Colonic mucosa (tissue), 4 donors: ENCODE results near the gene NDUFC2. TPM values are rescaled to one million over a fixed set of nuclear protein-coding genes. Genes with fewer than 3 reads are reported as not detected.
"Not testable (repeated sequence)": the region's sequence is repeated elsewhere in the genome, so short reads cannot be mapped to it uniquely, and the experiment has no call there.

ENCODE experiments used
- DNase-seq: peaks from one replicate; pipeline ENCODE4 v3.0.0-alpha.2; 2020
- H3K27ac ChIP-seq: fragments of 200-600 bp; one replicate; pipeline ENCODE4 v1.8.0; 2021
- H3K27me3 ChIP-seq: fragments of 200-600 bp; one replicate; pipeline ENCODE4 v1.8.0; 2021
- H3K36me3 ChIP-seq: fragments of 200-600 bp; one replicate; pipeline ENCODE4 v1.8.0; 2021
- H3K4me1 ChIP-seq: fragments of 200-600 bp; one replicate; pipeline ENCODE4 v1.8.0; 2021; ENCODE audit warnings: mild to moderate bottlenecking
- H3K4me3 ChIP-seq: fragments of 200-600 bp; one replicate; pipeline ENCODE4 v1.8.0; 2021
- H3K9ac ChIP-seq, 2 donors: one replicate each; pipeline ENCODE4 v1.7.0; 2013; ENCODE audit warnings: control low read depth in 2 of 2, low read depth in 2 of 2, low read length in 2 of 2
- H3K9me3 ChIP-seq: fragments of 200-600 bp; one replicate; pipeline ENCODE4 v1.8.0; 2021
- intact Hi-C: fragments of 100-400 bp; cut with DNase I; formaldehyde crosslinking; loops from one replicate; pipeline ENCODE4 v1.14.1; 2022
- total RNA-seq, 2 donors: library from RNA; stranded (reverse); fragmentation: NEBNext Ultra II Directional in 1 of 2; extraction: Animal tissue kit (Norgen Biotek cat#: 25700) in 1 of 2; gene quantifications; one replicate each; pipeline ENCODE4 v1.2.1, GENCODE V29; 2021
- TF ChIP-seq, protein P1 (sequence below): fragments of 200-600 bp; IDR thresholded peaks from one replicate; pipeline ENCODE4 v1.8.0; 2022; ENCODE audit warnings: antibody characterized with exemption, mild to moderate bottlenecking
- donor health status: healthy.
- donor health status: DM: no; HTN: no; CAD: no.
- donor health status: DM: no; HTN: no; CAD: no.

Gene NDUFC2
- total RNA-seq, 2 donors from 2014 or later = 226 to 288 TPM

DNA sequence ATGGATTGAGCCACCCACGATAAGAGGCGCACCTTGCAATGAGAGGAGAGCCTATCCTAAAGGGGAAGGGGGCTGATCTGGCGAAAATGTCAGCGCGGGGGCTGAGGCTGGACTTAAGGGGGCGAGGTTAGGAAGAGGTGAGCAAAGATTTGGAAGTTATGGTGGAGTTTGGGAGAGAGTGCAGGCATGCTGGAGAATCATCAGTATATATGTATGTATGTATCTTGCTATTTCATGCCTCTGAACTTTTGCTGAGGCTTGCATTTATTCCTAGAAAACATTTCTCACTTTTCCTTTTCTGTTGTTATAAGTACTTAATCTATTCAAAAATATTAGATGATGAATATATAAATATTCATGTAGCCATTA is 33.2 kb downstream of the NDUFC2 start:
- no peak for DNase-seq
- no peaks in the 10 kb centered on the region for H3K4me1 ChIP-seq
- H3K27ac ChIP-seq = no peak overlapping the region
- no peak overlapping the region for H3K9ac ChIP-seq
- TF ChIP-seq, protein P1, sequence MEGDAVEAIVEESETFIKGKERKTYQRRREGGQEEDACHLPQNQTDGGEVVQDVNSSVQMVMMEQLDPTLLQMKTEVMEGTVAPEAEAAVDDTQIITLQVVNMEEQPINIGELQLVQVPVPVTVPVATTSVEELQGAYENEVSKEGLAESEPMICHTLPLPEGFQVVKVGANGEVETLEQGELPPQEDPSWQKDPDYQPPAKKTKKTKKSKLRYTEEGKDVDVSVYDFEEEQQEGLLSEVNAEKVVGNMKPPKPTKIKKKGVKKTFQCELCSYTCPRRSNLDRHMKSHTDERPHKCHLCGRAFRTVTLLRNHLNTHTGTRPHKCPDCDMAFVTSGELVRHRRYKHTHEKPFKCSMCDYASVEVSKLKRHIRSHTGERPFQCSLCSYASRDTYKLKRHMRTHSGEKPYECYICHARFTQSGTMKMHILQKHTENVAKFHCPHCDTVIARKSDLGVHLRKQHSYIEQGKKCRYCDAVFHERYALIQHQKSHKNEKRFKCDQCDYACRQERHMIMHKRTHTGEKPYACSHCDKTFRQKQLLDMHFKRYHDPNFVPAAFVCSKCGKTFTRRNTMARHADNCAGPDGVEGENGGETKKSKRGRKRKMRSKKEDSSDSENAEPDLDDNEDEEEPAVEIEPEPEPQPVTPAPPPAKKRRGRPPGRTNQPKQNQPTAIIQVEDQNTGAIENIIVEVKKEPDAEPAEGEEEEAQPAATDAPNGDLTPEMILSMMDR = no peak
- no peaks in the 10 kb centered on the region for H3K9me3 ChIP-seq
- no peak overlapping the region for H3K4me3 ChIP-seq
- H3K36me3 ChIP-seq = no peaks in the 10 kb centered on the region
- no peaks in the 10 kb centered on the region for H3K27me3 ChIP-seq
- intact Hi-C loops = loop anchor here (5.0 kb wide), 2 partner anchors 34 to 49 kb away; no protein-coding TSS in a partner anchor

DNA sequence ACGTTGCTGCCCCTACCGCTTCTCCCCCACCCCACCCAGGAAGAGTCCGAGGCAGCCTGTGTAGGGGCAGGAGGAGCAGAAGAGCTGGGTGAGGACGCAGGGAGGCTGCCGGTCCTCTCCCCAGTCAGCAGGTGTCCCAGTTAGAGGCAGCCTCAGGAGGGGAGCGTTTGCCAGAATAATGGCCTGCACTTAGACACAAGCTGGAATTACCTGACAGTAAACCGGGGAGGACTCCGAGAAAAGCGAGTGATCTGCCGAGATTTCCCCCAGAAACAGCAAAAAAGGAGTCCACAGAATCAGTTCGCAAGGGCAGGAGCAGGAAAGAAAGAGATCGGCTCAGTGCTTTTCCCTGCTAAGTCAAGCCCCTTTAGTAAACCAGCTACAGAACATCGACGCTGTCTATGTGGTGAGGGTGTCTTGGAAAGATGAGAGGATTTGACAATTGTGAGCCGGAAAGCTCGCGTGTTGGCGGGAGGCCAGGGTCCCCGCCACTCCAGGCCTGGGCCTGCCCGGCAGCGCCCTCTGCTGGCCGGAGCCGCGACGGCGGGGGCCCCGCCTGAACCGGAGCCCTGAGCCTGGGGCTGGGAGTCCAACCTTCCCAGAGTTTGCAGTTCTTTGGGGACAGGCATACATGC is 33.7 kb downstream of the NDUFC2 start:
- Histone ChIP-seq H3K9me3 (no peaks in the 10 kb centered on the region), H3K9ac (peak overlapping the region; percentile 44 to 85), H3K27me3 (no peaks in the 10 kb centered on the region), H3K36me3 (no peaks in the 10 kb centered on the region), H3K4me1 (no peaks in the 10 kb centered on the region), H3K27ac (no peak overlapping the region), H3K4me3 (peak overlapping the region; percentile 34)
- TF ChIP-seq, protein P1 = peak; percentile 99
- intact Hi-C loops = loop anchor here (5.0 kb wide), 2 partner anchors 34 to 49 kb away; no protein-coding TSS in a partner anchor
- DNase-seq = peak; percentile 84

DNA sequence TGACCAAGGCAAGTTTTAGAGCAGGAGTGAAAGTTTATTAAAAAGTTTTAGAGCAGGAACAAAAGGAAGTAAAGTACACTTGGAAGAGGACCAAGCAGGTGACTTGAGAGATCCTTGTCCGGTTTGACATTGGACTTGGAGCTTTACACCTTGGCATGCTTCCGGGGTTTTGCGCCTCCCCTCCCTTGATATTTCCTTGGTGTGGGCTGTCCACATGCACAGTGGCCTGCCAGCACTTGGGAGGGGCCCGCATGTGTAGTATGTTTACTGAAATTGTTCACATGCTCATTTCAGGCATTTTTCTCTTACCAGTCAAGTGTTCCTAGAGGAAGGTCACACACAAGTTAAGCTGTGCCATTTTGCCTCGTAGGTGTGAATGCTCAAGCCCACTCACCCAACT is 35.0 kb downstream of the NDUFC2 start:
- peaks cover 7% of the 10 kb centered on the region for H3K4me1 ChIP-seq
- intact Hi-C loops = loop anchor here (5.0 kb wide), 2 partner anchors 32 to 47 kb away; no protein-coding TSS in a partner anchor
- DNase-seq = peak; percentile 87
- TF ChIP-seq, protein P1 = no peak
- H3K27ac ChIP-seq = peak overlapping the region; percentile 38
- no peak overlapping the region for H3K9ac ChIP-seq
- no peaks in the 10 kb centered on the region for H3K36me3 ChIP-seq
- H3K4me3 ChIP-seq = no peak overlapping the region
- H3K9me3 ChIP-seq = no peaks in the 10 kb centered on the region
- no peaks in the 10 kb centered on the region for H3K27me3 ChIP-seq

DNA sequence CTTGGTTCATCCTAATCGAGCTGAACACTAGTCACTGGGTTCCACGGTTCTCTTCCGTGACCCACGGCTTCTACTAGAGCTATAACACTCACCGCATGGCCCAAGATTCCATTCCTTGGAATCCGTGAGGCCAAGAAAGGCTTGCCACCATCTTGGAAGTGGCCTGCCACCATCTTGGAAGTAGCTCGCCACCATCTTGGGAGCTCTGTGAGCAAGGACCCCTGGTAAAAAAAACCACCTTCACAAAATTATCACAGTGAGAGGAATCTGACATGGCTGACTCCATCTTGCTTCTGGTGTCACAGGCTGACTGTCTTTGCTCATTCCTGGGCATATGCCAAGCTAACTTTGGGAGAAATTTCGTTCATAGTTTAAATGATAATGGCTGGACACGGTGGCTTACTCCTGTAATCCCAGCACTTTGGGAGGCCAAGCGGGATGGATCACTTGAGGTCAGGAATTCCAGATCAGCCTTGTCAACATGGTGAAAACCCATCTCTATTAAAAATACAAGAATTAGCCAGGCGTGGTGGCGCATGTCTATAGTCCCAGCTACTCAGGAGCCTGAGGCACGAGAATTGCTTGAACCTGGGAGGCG is 37.7 kb downstream of the NDUFC2 start:
- Histone ChIP-seq H3K9me3 (no peaks in the 10 kb centered on the region), H3K27me3 (no peaks in the 10 kb centered on the region), H3K9ac (no peak overlapping the region), H3K36me3 (no peaks in the 10 kb centered on the region), H3K4me1 (peaks cover 15% of the 10 kb centered on the region), H3K4me3 (no peak overlapping the region), H3K27ac (no peak overlapping the region)
- no peak for DNase-seq
- TF ChIP-seq, protein P1 = no peak
- intact Hi-C loops = no loop called here

DNA sequence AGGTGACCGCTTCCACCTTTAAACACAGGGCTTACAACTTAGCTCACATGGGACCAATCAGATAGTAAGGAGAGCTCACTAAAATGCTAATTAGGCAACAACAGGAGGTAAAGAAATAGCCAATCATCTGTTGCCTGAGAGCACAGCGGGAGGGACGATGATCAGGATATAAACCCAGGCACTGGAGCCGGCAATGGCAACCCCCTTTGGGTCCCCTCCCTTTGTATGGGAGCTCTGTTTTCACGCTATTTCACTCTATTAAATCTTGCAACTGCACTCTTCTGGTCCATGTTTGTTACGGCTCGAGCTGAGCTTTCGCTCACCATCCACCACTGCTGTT is 38.3 kb downstream of the NDUFC2 start:
- H3K4me3 ChIP-seq, H3K9me3 ChIP-seq, H3K9ac ChIP-seq, H3K27me3 ChIP-seq, DNase-seq, H3K36me3 ChIP-seq, intact Hi-C loops, H3K27ac ChIP-seq: not testable (repeated sequence)
- peaks cover 15% of the 10 kb centered on the region for H3K4me1 ChIP-seq

DNA sequence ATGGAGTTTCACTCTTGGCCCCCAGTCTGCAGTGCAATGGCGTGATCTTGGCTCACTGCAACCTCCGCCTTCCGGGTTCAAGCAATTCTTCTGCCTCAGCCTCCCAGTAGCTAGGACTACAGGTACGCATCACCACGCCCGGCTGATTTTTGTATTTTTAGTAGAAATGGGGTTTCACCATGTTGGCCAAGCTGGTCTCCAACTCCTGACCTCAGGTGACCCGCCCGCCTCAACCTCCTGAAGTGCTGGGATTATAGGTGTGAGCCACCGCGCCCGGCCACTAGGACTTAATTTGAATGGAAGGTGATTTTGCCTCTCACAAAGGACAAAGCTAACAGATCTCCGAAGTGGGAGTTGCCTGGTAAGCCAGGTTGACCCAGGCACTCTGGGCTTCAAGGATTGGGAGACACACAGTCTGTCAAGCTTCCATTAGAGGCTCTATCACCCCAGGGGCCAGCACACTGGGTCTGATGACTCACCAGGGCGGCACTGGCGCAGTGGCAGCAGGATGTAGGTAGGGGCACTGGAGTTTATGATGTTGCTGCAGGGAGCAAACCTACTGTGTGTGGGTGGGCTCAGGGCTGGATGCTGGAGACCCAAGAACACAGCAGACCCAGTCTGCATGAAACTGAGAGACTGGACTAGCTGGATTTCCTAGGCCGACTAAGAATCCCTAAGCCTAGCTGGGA is 38.8 kb downstream of the NDUFC2 start:
- Histone ChIP-seq H3K4me3 (no peak overlapping the region), H3K9ac (no peak overlapping the region), H3K4me1 (peaks cover 15% of the 10 kb centered on the region)

More for the DNA sequence above, 38.8 kb downstream of the NDUFC2 start:
- no peaks in the 10 kb centered on the region for H3K27me3 ChIP-seq
- no peaks in the 10 kb centered on the region for H3K9me3 ChIP-seq
- peak overlapping the region; percentile 68 for H3K27ac ChIP-seq
- H3K36me3 ChIP-seq = no peaks in the 10 kb centered on the region
- TF ChIP-seq, protein P1 = no peak
- intact Hi-C loops = no loop called here
- DNase-seq = no peak
